MM.1S (cell line): ENCODE data around the gene TACC2.

ENCODE experiments used
- EZH2 ChIP-seq: fragments of 300-600 bp; sonication (generic); optimal IDR thresholded peaks from 2 replicates; pipeline ENCODE3; 2017; ENCODE audit warnings: low read depth, mild to moderate bottlenecking, antibody characterized with exemption, low read length, mixed read lengths
- EZH2phosphoT487 ChIP-seq: fragments of 300-600 bp; sonication (generic); IDR thresholded peaks from 2 replicates; pipeline ENCODE4 v1.6.1; 2018; ENCODE audit warnings: antibody characterized with exemption, low read length
- TF ChIP-seq, protein P1 (sequence below): fragments of 300-600 bp; sonication (generic); IDR thresholded peaks from 2 replicates; pipeline ENCODE4 v1.5.1; 2016; ENCODE audit warnings: antibody characterized with exemption, low read length, mixed read lengths

DNA sequence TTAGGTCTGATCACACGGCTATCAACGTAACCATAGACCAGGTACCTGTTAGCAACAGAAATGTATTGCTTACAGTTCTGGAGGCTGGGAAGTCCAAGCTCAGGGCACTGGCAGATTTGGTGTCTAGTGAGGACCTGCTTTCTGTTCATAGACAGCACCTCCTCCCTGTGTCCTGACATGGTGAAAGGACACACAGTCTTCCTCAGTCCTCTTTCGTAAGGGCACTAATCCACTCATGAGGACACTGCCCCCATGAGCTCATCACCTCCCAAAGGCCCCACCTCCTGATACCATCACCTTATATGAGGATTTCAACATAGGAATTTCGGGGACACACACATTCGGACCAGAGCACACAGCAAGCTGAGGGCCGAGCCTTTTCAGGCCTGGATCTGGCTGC is 210.7 kb downstream of the TACC2 start:
- TF ChIP-seq, protein P1, sequence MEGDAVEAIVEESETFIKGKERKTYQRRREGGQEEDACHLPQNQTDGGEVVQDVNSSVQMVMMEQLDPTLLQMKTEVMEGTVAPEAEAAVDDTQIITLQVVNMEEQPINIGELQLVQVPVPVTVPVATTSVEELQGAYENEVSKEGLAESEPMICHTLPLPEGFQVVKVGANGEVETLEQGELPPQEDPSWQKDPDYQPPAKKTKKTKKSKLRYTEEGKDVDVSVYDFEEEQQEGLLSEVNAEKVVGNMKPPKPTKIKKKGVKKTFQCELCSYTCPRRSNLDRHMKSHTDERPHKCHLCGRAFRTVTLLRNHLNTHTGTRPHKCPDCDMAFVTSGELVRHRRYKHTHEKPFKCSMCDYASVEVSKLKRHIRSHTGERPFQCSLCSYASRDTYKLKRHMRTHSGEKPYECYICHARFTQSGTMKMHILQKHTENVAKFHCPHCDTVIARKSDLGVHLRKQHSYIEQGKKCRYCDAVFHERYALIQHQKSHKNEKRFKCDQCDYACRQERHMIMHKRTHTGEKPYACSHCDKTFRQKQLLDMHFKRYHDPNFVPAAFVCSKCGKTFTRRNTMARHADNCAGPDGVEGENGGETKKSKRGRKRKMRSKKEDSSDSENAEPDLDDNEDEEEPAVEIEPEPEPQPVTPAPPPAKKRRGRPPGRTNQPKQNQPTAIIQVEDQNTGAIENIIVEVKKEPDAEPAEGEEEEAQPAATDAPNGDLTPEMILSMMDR, result no peak
- TF ChIP-seq EZH2 (no peak), EZH2phosphoT487 (no peak)
